CD4-positive, alpha-beta T cell treated with Interferon gamma for 1 hour (primary cell): ENCODE measurements around the gene VEGFA.
A peak's percentile ranks its signal among the peaks of the same experiment; 100 is the strongest.

Experiments used
- DNase-seq: peaks from one replicate; pipeline ENCODE4 v3.0.0-alpha.2; 2020

VEGFA gene

DNA sequence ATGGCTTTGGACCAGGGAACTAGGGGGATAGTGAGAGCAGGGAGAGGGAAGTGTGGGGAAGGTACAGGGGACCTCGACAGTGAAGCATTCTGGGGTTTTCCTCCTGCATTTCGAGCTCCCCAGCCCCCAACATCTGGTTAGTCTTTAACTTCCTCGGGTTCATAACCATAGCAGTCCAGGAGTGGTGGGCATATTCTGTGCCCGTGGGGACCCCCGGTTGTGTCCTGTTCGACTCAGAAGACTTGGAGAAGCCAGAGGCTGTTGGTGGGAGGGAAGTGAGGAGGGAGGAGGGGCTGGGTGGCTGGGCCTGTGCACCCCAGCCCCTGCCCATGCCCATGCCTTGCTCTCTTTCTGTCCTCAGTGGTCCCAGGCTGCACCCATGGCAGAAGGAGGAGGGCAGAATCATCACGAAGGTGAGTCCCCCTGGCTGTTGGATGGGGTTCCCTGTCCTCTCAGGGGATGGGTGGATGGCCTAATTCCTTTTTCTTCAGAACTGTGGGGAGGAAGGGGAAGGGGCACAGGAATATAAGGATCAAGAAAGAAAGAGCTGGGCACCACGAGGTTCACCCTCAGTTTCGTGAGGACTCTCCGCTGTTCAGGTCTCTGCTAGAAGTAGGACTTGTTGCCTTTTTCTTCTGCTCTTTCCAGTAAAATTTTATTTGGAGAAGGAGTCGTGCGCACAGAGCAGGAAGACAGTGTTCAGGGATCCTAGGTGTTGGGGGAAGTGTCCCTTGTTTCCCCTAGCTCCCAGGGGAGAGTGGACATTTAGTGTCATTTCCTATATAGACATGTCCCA is 4.2 kb downstream of the VEGFA start:
- DNase-seq = no peak

DNA sequence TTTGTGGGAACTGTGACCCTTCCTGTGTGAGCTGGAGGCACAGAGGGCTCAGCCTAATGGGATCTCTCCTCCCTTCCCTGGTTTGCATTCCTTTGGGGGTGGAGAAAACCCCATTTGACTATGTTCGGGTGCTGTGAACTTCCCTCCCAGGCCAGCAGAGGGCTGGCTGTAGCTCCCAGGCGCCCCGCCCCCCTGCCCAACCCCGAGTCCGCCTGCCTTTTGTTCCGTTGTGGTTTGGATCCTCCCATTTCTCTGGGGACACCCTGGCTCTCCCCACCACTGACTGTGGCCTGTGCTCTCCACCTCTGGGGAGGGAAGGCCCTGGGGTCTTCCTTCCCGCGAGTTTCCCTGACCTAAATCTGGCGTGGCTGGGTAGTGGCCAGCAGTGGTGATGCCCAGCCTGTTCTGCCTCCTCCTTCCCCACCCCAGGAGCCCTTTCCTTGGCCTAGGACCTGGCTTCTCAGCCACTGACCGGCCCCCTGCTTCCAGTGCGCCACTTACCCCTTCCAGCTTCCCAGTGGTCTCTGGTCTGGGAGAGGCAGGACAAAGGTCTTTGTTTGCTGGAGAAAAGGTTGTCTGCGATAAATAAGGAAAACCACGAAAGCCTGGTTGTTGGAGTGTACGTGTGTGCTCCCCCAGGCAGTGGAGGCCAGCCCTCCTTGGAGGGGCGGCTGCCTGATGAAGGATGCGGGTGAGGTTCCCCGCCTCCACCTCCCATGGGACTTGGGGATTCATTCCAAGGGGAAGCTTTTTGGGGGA is 4.9 kb downstream of the VEGFA start:
- DNase-seq = peak; percentile 57

DNA sequence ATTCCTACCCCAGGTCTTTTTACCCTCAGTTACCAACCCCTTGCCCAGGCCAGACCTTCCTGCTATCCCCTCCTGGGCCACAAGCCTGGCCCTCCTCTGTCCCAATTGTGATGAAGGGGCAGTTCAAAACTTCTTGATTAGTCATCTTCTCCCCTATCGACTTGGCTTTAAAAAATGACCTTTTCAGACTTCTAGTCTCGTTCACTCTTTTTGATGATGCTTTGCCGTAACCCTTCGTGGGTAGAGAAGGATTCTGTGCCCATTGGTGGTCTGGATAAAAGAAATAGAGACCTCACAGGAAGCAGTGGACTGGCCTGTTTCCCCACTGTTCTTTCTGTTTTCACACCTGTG is 5.5 kb downstream of the VEGFA start:
- DNase-seq = no peak

DNA sequence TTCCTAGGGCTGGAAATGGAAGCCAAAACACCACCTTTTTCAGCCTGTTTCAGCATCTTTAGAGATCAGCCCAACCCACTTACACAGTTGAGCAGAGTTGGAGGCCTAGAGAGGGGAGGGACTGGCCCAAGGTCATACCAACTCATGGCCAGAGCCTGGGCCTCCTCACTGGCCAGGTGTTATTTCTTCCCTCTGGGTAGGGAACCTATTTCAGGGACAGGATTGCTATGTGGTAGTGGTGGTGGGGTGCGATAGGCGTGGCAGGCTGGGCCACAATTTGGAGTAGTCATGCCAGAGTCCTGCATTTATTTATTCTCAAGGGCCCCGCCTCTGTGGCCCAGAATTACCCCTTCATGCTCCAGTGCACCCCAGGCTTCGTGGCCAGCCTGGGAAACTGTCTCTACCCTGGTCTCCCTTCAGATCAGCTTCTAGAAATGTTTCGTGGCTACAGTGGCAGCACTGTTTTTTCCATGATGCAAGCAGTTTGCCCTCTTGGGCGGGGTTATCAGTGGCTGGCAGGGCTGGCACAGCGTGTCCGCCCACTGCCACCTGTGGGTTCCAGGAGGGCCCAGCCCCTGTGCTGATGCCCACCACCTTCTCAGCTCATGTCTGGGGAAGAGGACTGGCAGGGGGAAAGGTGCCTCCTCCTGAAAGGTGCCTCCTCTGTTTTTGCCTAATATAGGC is 6.2 kb downstream of the VEGFA start:
- no peak for DNase-seq

DNA sequence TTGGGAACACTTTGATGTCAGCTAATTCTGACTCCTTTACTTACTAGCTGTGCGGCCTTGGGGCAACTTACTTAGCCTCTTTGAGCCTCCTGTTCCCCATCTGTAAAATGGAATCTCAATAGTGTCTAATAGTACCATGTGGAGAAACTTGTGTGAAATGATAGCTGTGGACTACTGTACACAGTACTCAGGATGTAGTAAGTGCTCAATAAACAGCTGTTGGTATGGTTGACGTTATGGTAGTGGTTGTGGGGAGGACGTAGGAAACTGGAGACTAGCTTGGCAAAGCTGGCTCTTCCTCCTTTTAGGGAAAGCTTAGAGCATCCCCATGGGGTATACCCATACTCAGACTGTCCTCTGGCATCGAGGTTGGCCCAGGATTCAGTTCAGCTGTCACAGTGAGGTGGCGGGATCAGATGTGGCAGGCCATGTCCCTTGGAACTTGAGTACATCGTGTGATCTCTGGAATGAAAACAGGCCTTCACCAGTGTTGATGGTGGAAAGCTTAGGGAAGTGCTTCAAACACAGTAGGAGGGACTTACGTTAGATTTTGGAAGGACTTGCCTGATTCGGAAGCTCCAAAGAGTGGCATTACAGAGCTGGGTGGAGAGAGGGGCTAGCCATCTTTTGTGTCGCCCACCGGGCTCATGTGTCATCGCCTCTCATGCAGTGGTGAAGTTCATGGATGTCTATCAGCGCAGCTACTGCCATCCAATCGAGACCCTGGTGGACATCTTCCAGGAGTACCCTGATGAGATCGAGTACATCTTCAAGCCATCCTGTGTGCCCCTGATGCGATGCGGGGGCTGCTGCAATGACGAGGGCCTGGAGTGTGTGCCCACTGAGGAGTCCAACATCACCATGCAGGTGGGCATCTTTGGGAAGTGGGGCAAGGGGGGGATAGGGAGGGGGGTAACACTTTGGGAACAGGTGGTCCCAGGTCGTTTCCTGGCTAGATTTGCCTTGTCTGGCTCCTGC is 7.1 kb downstream of the VEGFA start:
- DNase-seq = no peak

DNA sequence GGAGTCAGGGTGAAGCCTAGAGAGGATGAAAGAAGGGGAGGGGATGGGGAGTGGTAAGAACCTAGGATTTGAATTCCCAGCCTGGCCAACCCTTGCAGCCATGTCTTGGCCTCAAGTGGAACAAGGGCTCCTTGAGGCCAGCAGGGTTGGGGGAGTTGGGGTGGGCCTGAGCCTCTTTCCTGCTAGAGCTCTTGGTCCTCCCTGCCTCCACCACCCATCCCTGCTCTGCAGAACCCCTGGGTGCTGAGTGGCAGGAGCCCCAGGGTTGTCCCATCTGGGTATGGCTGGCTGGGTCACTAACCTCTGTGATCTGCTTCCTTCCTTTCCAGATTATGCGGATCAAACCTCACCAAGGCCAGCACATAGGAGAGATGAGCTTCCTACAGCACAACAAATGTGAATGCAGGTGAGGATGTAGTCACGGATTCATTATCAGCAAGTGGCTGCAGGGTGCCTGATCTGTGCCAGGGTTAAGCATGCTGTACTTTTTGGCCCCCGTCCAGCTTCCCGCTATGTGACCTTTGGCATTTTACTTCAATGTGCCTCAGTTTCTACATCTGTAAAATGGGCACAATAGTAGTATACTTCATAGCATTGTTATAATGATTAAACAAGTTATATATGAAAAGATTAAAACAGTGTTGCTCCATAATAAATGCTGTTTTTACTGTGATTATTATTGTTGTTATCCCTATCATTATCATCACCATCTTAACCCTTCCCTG is 8.3 kb downstream of the VEGFA start:
- DNase-seq = no peak

DNA sequence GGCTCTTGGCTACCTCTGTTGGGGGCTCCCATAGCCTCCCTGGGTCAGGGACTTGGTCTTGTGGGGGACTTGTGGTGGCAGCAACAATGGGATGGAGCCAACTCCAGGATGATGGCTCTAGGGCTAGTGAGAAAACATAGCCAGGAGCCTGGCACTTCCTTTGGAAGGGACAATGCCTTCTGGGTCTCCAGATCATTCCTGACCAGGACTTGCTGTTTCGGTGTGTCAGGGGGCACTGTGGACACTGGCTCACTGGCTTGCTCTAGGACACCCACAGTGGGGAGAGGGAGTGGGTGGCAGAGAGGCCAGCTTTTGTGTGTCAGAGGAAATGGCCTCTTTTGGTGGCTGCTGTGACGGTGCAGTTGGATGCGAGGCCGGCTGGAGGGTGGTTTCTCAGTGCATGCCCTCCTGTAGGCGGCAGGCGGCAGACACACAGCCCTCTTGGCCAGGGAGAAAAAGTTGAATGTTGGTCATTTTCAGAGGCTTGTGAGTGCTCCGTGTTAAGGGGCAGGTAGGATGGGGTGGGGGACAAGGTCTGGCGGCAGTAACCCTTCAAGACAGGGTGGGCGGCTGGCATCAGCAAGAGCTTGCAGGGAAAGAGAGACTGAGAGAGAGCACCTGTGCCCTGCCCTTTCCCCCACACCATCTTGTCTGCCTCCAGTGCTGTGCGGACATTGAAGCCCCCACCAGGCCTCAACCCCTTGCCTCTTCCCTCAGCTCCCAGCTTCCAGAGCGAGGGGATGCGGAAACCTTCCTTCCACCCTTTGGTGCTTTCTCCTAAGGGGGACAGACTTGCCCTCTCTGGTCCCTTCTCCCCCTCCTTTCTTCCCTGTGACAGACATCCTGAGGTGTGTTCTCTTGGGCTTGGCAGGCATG is 9.2 kb downstream of the VEGFA start:
- DNase-seq = no peak

DNA sequence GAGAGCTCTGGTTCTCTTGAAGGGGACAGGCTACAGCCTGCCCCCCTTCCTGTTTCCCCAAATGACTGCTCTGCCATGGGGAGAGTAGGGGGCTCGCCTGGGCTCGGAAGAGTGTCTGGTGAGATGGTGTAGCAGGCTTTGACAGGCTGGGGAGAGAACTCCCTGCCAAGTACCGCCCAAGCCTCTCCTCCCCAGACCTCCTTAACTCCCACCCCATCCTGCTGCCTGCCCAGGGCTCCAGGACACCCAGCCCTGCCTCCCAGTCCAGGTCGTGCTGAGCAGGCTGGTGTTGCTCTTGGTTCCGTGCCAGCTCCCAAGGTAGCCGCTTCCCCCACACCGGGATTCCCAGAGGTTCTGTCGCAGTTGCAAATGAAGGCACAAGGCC is 9.8 kb downstream of the VEGFA start:
- no peak for DNase-seq

DNA sequence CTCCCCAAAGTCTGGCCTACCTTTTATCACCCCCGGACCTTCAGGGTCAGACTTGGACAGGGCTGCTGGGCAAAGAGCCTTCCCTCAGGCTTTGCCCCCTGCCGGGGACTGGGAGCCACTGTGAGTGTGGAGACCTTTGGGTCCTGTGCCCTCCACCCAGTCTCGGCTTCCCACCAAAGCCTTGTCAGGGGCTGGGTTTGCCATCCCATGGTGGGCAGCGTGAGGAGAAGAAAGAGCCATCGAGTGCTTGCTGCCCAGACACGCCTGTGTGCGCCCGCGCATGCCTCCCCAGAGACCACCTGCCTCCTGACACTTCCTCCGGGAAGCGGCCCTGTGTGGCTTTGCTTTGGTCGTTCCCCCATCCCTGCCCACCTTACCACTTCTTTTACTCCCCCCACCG is 10.3 kb downstream of the VEGFA start:
- no peak for DNase-seq

DNA sequence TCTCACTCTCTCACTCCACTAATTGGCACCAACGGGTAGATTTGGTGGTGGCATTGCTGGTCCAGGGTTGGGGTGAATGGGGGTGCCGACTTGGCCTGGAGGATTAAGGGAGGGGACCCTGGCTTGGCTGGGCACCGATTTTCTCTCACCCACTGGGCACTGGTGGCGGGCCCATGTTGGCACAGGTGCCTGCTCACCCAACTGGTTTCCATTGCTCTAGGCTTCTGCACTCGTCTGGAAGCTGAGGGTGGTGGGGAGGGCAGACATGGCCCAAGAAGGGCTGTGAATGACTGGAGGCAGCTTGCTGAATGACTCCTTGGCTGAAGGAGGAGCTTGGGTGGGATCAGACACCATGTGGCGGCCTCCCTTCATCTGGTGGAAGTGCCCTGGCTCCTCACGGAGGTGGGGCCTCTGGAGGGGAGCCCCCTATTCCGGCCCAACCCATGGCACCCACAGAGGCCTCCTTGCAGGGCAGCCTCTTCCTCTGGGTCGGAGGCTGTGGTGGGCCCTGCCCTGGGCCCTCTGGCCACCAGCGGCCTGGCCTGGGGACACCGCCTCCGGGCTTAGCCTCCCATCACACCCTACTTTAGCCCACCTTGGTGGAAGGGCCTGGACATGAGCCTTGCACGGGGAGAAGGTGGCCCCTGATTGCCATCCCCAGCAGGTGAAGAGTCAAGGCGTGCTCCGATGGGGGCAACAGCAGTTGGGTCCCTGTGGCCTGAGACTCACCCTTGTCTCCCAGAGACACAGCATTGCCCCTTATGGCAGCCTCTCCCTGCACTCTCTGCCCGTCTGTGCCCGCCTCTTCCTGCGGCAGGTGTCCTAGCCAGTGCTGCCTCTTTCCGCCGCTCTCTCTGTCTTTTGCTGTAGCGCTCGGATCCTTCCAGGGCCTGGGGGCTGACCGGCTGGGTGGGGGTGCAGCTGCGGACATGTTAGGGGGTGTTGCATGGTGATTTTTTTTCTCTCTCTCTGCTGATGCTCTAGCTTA is 11.2 kb downstream of the VEGFA start:
- no peak for DNase-seq

DNA sequence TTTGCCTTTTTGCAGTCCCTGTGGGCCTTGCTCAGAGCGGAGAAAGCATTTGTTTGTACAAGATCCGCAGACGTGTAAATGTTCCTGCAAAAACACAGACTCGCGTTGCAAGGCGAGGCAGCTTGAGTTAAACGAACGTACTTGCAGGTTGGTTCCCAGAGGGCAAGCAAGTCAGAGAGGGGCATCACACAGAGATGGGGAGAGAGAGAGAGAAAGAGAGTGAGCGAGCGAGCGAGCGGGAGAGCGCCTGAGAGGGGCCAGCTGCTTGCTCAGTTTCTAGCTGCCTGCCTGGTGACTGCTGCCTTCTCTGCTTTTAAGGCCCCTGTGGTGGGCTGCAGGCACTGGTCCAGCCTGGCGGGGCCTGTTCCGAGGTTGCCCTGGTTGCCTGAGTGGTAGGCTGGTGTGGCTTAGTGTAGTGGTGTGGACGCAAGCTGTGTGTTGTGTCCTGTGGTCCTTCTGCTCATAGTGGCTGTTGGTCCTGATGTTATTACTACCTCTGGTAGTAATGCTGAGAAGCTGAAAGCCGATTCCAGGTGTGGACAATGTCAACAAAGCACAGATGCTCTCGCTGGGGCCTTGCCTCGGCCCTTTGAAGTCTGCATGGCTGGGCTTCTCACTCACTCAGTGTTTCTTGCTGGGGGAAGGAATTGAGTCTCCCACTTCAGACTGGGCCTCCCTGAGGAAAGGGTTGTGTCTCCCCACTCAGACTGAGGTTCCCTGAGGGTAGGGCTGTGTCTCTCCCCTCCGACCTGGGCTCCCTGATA is 12.1 kb downstream of the VEGFA start:
- DNase-seq = no peak

DNA sequence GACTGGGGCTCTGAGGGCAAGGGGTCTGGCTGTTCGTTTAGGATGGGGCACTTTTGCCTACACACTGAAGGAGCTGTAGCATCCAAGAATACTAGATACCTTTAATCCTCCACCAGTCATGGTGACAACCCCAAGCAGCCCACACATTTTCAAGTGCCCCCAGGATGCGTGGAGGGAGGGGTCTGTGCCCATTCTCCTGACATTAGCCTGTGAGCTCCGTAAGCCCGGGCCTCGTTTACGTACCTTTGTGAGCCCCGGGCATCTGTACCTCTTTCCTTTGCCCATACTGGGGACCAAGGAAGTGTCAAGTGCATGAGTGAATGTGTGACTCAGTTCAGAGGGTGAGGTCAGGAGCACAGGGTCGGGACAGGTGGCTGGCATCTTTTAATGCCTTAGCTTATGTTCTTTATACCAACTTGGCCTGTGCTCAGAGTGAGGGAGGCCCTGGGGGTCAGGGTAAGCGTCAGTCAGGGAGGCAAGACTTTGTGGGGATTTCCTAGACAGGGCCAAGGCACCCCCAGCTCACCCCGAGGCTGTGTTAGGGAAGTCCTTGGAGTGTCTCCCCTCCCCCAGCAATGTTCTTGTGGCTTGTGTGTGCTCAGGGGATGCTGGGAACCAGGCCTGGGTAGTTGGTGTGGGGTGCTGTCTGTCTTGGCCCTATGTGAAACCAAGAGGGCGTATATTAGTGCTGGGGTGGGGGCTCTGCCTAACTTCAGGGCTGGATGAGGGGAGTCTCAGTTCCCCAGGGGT is 12.9 kb downstream of the VEGFA start:
- no peak for DNase-seq

DNA sequence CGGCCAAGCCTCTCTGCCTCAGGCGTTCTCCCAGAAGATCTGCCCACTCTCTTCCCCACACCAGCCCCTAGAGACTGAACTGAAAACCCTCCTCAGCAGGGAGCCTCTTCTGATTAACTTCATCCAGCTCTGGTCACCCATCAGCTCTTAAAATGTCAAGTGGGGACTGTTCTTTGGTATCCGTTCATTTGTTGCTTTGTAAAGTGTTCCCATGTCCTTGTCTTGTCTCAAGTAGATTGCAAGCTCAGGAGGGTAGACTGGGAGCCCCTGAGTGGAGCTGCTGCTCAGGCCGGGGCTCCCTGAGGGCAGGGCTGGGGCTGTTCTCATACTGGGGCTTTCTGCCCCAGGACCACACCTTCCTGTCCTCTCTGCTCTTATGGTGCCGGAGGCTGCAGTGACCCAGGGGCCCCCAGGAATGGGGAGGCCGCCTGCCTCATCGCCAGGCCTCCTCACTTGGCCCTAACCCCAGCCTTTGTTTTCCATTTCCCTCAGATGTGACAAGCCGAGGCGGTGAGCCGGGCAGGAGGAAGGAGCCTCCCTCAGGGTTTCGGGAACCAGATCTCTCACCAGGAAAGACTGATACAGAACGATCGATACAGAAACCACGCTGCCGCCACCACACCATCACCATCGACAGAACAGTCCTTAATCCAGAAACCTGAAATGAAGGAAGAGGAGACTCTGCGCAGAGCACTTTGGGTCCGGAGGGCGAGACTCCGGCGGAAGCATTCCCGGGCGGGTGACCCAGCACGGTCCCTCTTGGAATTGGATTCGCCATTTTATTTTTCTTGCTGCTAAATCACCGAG is 14.2 kb downstream of the VEGFA start:
- no peak for DNase-seq

DNA sequence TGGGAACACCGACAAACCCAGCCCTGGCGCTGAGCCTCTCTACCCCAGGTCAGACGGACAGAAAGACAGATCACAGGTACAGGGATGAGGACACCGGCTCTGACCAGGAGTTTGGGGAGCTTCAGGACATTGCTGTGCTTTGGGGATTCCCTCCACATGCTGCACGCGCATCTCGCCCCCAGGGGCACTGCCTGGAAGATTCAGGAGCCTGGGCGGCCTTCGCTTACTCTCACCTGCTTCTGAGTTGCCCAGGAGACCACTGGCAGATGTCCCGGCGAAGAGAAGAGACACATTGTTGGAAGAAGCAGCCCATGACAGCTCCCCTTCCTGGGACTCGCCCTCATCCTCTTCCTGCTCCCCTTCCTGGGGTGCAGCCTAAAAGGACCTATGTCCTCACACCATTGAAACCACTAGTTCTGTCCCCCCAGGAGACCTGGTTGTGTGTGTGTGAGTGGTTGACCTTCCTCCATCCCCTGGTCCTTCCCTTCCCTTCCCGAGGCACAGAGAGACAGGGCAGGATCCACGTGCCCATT is 15.3 kb downstream of the VEGFA start:
- no peak for DNase-seq

DNA sequence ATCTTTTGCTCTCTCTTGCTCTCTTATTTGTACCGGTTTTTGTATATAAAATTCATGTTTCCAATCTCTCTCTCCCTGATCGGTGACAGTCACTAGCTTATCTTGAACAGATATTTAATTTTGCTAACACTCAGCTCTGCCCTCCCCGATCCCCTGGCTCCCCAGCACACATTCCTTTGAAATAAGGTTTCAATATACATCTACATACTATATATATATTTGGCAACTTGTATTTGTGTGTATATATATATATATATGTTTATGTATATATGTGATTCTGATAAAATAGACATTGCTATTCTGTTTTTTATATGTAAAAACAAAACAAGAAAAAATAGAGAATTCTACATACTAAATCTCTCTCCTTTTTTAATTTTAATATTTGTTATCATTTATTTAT is 15.9 kb downstream of the VEGFA start:
- DNase-seq = no peak

DNA sequence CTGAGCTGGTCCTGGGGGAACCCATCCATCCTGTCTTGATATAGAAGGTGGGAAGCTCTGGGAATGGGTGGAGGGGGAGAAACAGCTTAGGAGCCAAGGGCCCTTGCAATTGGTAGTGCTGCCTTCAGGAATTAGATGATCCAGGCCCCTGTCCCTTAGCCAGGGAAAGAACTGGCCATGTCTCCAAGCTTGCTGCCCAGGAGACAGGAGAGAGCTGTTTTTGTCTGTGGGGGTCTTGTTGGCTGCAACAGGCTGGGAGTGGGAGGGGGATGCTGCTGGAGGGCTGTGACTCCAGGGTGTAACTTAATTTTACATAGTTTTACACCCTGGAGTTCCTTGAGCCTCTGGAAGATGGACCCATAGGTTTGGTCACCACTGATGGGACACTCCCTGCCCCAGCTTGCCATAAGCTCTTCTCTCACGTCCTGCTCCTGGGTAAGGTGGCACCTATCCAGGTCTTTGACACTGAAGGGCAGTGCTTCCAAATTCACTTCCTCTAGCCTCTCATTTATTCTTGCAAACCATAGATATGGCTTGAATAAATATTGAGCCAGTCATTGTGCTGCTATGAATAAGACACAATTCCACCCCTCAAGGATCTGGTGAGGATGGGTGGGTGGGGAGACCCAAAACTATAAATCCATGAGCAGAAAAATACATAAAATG is 16.8 kb downstream of the VEGFA start:
- no peak for DNase-seq
